Spinal cord (tissue), 10 donors: Measurements from ENCODE around the gene HEYL. TPM values are rescaled to one million over a fixed set of nuclear protein-coding genes. Genes with fewer than 3 reads are reported as not detected.

Experiments
- DNase-seq, 6 donors: peaks; one replicate each; pipeline versions ENCODE4 v3.0.0 to v3.0.0-alpha.2; 2013 to 2015; ENCODE audit warnings: low spot score in 6 of 6, low read depth in 4 of 6
- H3K27ac ChIP-seq: one replicate; pipeline ENCODE4 v1.5.1; 2013; ENCODE audit warnings: low read depth, low read length, control low read depth
- H3K27me3 ChIP-seq: one replicate; pipeline ENCODE4 v1.6.1; 2013; ENCODE audit warnings: low read length; ENCODE audit not compliant: control insufficient read depth, insufficient read depth
- H3K36me3 ChIP-seq: one replicate; pipeline ENCODE4 v1.6.1; 2013; ENCODE audit warnings: low read length; ENCODE audit not compliant: control insufficient read depth, insufficient read depth
- H3K4me1 ChIP-seq: one replicate; pipeline ENCODE4 v1.6.1; 2013; ENCODE audit warnings: low read length; ENCODE audit not compliant: control insufficient read depth, insufficient read depth
- H3K4me3 ChIP-seq: one replicate; pipeline ENCODE4 v1.5.1; 2013; ENCODE audit warnings: low read depth, low read length, control low read depth
- H3K9me3 ChIP-seq: one replicate; pipeline ENCODE4 v1.6.1; 2013; ENCODE audit warnings: low read length; ENCODE audit not compliant: control insufficient read depth, insufficient read depth
- WGBS: methylation state at CpG from one replicate; pipeline ENCODE4 v1.1.5; 2013; ENCODE audit warnings: missing lambda C conversion rate; ENCODE audit not compliant: insufficient coverage; 5-methylcytosine and 5-hydroxymethylcytosine counted together
- polyA plus RNA-seq, 2 donors: library from polyadenylated mRNA; unstranded; fragments of 120-200 nt; gene quantifications; one replicate each; pipeline ENCODE4 v1.2.1, GENCODE V29; 2013; ENCODE audit not compliant: insufficient read length in 2 of 2
- total RNA-seq, 2 donors: library from RNA; depleted of rRNA in 1 of 2; stranded (reverse); fragments of 120-200 nt in 1 of 2; fragments of >200 nt in 1 of 2; gene quantifications; one replicate each; pipeline versions ENCODE4 v1.2.3 to v1.2.4, GENCODE V29; 2013 to 2014
- donor health status: healthy.

The HEYL gene
- total and polyA plus RNA-seq, 4 donors: 3.2 to 10.2 (median 8.1) TPM

DNA sequence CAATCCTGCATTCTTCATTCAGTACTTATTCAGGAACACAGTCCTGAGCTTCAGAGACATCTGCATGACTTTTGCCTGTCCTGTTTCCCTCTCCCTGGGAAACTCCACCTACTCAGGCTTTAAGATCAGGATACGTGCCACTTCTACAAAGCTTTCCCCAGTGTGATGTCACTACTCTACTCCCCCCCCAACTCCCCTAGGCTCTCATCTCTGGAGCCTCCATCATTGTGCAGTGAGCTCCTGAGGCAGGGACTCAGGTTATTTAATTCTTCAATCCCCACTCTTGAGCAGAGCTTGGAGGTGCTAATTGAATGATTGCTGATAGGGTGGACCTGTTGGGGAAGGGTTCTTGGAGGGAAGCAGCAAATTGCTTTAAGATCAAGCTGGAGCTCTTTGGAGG is 31.2 kb upstream of the HEYL start:
- peaks cover 28% of the 10 kb centered on the region for H3K4me1 ChIP-seq
- DNase-seq: no peak
- H3K36me3 ChIP-seq: no peaks in the 10 kb centered on the region
- peaks cover 22% of the 10 kb centered on the region for H3K27me3 ChIP-seq
- no peak overlapping the region for H3K27ac ChIP-seq
- H3K4me3 ChIP-seq: no peak overlapping the region
- 18% methylated on average over 1 of the region's 1 CpG for WGBS
- no peaks in the 10 kb centered on the region for H3K9me3 ChIP-seq

DNA sequence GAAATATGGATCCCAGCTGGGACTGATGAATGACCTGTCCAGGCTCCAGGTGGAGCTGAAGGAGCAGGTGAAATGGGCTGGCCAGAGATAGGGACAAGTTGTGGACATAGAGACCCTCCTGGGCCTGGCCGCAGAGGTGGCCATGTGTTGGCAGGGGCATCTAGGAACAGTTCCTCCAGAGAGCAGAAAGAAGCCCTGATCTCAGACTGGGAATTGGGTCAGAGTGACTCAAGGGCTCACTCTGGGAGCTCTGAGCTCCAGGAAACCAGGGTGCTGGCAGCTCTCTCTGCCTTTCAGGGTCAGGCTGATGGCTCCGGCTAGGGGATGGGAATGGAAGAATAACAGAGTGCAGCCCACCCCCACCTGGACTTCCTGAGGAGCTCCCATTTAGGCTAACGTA is 29.5 kb upstream of the HEYL start:
- Histone ChIP-seq H3K4me1 (peaks cover 25% of the 10 kb centered on the region), H3K27me3 (peaks cover 22% of the 10 kb centered on the region), H3K9me3 (no peaks in the 10 kb centered on the region), H3K27ac (no peak overlapping the region), H3K36me3 (peaks cover 4% of the 10 kb centered on the region), H3K4me3 (no peak overlapping the region)
- 84% methylated on average over 3 of the region's 3 CpGs for WGBS
- DNase-seq: no peak

DNA sequence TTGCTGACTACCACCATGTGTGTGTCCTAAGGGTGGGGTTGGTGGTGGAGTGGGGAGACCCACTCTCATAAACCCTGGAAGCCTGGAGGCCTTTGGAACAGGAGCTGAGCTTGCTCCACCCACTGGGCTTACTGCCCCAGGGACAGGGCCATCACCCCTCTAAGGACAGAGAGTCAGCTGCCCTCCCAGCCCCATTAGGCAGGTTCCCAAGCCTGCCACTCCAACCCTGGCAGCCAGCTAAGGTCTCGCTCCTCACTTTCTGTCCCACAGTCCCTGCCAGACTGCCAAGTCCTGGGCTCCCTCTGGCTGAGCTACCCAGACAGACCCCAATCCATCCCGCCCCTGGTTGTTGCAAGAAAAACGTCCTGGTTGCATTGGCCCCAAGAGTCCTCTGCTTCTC is 28.7 kb upstream of the HEYL start:
- peak in 1 of 6 donors; percentile 37 for DNase-seq
- peaks cover 4% of the 10 kb centered on the region for H3K36me3 ChIP-seq
- no peak overlapping the region for H3K4me3 ChIP-seq
- H3K4me1 ChIP-seq: peaks cover 25% of the 10 kb centered on the region
- peaks cover 22% of the 10 kb centered on the region for H3K27me3 ChIP-seq
- H3K27ac ChIP-seq: no peak overlapping the region
- no peaks in the 10 kb centered on the region for H3K9me3 ChIP-seq
- WGBS: 56% methylated on average over 3 of the region's 3 CpGs

DNA sequence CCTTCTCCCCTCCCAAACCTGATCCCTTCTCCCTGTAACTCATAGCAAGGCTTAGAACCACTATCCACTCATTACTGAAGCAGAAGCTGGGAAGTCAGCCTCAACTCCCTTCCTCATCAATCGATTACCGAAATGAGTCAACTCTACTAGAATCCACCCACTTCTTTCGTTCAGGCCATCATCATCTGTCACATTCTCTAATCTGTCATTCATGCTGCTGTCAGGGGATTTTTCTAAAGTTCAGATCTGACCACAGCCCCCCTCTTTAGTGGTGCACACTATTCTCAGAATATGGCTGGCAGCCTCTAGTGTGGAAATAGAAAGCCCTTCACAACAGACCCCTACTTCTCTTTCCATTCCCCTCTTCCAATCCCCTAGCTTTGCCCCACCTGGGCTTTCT is 27.3 kb upstream of the HEYL start:
- H3K27me3 ChIP-seq: peaks cover 14% of the 10 kb centered on the region
- H3K36me3 ChIP-seq: peaks cover 7% of the 10 kb centered on the region
- 86% methylated on average over 3 of the region's 3 CpGs for WGBS
- no peak for DNase-seq
- H3K4me3 ChIP-seq: no peak overlapping the region
- H3K27ac ChIP-seq: no peak overlapping the region
- no peaks in the 10 kb centered on the region for H3K9me3 ChIP-seq
- peaks cover 14% of the 10 kb centered on the region for H3K4me1 ChIP-seq

DNA sequence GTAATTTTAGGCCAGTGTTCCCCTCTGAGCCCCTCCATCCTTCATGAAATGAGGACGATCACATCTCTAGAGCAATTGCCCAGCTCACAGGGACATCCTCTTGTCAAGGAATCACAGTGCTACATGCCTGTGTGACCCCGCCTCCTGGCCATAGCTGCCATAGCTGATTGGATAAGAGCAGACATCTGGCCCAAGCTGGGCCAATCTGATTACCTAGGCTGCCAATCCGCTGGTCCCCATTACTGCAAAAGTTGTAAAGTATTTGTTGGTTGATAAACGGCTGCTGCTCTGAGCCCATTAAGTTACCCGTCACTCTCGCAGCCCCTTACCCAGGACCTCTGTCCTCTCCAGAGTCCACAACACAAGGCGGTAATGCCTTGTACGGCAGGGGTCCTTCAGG is 24.1 kb upstream of the HEYL start:
- DNase-seq: no peak
- Histone ChIP-seq H3K27ac (no peak overlapping the region), H3K4me1 (peaks cover 9% of the 10 kb centered on the region), H3K27me3 (no peaks in the 10 kb centered on the region), H3K36me3 (peaks cover 13% of the 10 kb centered on the region), H3K9me3 (no peaks in the 10 kb centered on the region), H3K4me3 (no peak overlapping the region)
- 68% methylated on average over 3 of the region's 8 CpGs for WGBS

DNA sequence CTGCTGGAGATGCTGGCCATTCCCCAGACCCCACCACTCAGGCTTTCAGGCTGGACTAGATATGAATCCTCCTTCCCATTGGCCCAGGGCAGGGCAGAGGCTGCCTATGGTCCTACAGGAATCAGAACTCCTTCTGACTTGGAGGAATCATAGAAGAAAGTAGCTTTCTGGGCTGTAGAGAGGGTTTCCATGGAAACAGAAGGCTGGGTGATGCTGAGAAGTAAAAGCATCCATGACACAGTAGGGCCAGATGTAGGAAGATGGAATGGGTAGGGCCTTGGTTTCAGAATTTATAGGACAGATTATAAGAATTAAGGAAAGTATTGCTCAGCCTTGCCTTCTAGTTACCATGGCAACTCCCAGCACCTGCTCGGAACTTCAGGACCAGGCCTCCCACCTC is 23.4 kb upstream of the HEYL start:
- Histone ChIP-seq H3K4me1 (peaks cover 8% of the 10 kb centered on the region), H3K4me3 (no peak overlapping the region), H3K27ac (no peak overlapping the region), H3K9me3 (no peaks in the 10 kb centered on the region), H3K27me3 (no peaks in the 10 kb centered on the region), H3K36me3 (peaks cover 13% of the 10 kb centered on the region)
- WGBS: 60% methylated on average over 1 of the region's 1 CpG
- peak in 2 of 6 donors; percentile 31 to 74 for DNase-seq

DNA sequence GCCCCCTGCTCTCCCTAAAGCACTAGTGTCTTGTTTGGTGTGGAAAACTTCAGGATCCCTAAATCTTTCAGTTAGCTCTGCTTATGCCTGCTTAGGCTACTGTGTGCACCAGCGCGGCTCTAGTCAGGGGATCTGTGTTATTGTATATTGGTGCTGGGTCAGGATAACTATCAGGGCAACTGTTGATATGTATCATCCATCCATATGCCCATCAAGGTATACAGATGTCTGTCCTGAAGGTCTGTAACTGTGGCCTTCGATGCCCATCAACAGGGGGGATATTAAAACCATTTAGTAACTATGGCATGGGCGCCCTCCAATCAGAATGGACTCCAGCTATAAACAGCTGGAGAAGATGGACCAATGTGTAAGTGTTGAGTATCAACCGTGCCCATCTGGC is 20.1 kb upstream of the HEYL start:
- Histone ChIP-seq H3K4me3 (no peak overlapping the region), H3K9me3 (no peaks in the 10 kb centered on the region), H3K36me3 (peaks cover 9% of the 10 kb centered on the region), H3K4me1 (peaks cover 16% of the 10 kb centered on the region), H3K27me3 (no peaks in the 10 kb centered on the region), H3K27ac (no peak overlapping the region)
- 85% methylated on average over 2 of the region's 5 CpGs for WGBS
- no peak for DNase-seq

DNA sequence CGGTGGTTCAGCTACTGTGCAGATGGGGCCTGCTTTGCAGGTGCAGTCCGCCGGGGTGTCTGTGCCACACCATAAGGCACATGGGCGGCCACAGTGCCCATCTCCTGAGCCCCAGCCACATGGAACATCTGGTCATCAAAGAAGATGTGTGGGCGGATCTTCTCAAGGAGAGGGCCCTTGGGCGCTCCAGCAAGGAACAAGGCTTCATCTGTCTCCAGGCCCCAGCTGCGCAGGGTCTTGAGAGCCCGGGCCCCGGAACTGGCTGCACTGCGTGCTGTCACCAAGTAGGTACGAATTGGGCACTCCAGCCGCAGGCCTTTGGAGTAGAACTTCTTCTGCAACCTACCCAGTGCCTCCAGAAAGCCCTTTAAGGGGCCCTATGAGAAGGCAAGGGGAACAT is 19.7 kb upstream of the HEYL start:
- peak in 1 of 6 donors; percentile 31 for DNase-seq
- H3K9me3 ChIP-seq: no peaks in the 10 kb centered on the region
- WGBS: 84% methylated on average over 10 of the region's 12 CpGs
- peaks cover 9% of the 10 kb centered on the region for H3K36me3 ChIP-seq
- no peaks in the 10 kb centered on the region for H3K27me3 ChIP-seq
- H3K27ac ChIP-seq: no peak overlapping the region
- H3K4me3 ChIP-seq: no peak overlapping the region
- H3K4me1 ChIP-seq: peaks cover 20% of the 10 kb centered on the region

DNA sequence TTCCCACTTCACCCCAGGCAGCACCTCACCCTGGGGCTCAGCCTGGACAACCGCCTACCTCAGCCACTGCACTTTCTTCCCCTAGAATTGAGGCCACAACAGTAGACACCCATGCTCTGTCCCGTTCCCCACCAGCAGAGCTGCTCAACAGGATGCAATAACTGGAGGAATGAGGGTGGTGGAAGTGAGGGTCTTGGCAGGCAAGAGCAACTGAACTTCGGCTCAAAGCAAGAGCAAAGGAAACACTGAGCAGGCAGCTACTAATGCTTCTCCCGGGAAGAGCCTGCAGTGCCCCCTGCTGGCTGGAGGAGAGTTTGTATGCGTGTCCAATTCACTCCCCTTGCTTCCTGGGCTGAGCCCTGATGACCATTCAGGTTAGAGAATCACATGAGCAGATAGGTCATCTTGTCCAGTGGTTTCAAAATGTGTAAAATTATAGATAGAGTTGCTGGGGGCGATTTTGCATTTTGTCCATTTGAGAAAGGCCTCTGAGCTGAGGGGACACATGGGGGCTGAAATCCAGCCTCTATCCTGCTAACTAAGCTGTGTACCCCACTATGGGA is 18.6 kb upstream of the HEYL start:
- WGBS: 13% methylated on average over 5 of the region's 6 CpGs
- peaks cover 26% of the 10 kb centered on the region for H3K4me1 ChIP-seq
- H3K27ac ChIP-seq: no peak overlapping the region
- H3K36me3 ChIP-seq: peaks cover 9% of the 10 kb centered on the region
- no peaks in the 10 kb centered on the region for H3K27me3 ChIP-seq
- DNase-seq: peak in 2 of 6 donors; percentile 66 to 76
- no peak overlapping the region for H3K4me3 ChIP-seq
- H3K9me3 ChIP-seq: no peaks in the 10 kb centered on the region

DNA sequence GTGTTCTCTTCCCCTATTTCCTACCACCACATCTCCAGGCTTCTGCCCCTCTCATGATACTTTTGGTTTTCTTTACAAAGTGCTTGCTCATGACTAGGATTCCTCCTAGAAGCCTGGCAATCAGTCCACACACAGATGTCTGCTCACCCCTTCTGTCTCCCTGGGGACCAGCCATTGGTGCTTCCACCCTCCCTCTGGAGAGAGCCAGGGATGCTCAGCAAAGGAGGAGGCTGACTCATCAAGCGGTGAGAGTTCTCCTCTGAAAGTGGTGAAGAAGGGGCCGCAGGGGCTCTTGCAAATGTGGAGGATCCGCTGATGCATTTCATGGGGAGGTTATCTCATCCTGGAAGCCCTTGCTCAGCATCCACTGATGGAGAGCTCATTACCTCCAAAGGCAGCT is 18.0 kb upstream of the HEYL start:
- Histone ChIP-seq H3K27me3 (no peaks in the 10 kb centered on the region), H3K36me3 (peaks cover 9% of the 10 kb centered on the region), H3K4me3 (no peak overlapping the region), H3K9me3 (no peaks in the 10 kb centered on the region), H3K4me1 (peaks cover 26% of the 10 kb centered on the region), H3K27ac (no peak overlapping the region)
- WGBS: 86% methylated on average over 1 of the region's 3 CpGs
- no peak for DNase-seq
